ENCODE results near the gene NRL.

DNA sequence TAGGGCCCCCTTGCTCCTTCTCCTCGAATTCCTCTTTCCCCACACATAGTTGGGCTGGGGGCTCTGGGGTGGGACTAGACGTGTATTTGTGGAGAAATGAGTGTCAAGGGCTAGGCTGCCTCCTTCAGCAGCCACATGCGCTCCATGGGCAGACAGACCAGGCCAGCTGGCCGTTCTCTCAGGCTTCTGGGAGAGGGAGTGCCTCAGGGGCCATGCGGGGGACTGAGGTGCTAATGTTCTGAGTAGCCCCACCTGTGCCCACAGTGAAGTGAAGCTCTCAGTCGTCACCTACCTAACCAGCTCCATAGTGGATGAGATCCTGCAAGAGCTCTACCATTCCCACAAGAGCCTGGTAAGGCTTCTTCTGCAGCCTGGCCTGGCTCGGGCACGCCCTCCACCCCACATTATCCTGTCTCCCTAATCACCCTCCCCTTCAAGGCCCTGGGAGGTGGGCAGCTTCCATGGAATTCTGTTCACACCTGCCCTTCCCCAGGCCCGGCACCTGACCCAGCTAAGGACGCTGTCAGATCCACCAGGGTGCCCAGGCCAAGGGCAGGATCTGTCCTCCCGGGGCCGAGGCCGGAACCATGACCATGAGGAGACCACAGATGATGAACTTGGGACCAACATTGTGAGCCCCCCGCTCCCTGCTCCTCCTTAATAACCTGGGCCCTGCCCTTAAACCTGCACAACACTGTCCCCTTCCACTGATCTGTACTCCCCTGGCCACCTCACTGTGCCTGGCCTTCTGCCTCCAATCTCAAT, 52.4 kb downstream of the NRL start:
- TF ChIP-seq, protein P1, sequence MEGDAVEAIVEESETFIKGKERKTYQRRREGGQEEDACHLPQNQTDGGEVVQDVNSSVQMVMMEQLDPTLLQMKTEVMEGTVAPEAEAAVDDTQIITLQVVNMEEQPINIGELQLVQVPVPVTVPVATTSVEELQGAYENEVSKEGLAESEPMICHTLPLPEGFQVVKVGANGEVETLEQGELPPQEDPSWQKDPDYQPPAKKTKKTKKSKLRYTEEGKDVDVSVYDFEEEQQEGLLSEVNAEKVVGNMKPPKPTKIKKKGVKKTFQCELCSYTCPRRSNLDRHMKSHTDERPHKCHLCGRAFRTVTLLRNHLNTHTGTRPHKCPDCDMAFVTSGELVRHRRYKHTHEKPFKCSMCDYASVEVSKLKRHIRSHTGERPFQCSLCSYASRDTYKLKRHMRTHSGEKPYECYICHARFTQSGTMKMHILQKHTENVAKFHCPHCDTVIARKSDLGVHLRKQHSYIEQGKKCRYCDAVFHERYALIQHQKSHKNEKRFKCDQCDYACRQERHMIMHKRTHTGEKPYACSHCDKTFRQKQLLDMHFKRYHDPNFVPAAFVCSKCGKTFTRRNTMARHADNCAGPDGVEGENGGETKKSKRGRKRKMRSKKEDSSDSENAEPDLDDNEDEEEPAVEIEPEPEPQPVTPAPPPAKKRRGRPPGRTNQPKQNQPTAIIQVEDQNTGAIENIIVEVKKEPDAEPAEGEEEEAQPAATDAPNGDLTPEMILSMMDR (IDR thresholded peaks at IDR 0.05), result no peak
- no peak for TF ChIP-seq EZH2 (IDR thresholded peaks at IDR 0.05)
